ENCODE data around the gene RPL7L1. TPM values are rescaled to one million over a fixed set of nuclear protein-coding genes. Genes with fewer than 3 reads are reported as not detected.
"Not testable (repeated sequence)": the region's sequence is repeated elsewhere in the genome, so short reads cannot be mapped to it uniquely, and the experiment has no call there.

RPL7L1 gene
- total and polyA plus RNA-seq, 2 of the 13 experiments (the other 11 are each of a cell fraction or from before 2014, with no cell fraction given): 51.6 to 179 TPM

GRCh38 chr6:42902429-42903263, 23.2 kb downstream of the RPL7L1 start (continued):
- not testable (repeated sequence) for TF ChIP-seq SOX13 (IDR thresholded peaks at IDR 0.05)
- peak in 1 of 2 experiments; percentile 63; a peak in 2 of 4 replicates for TF ChIP-seq SOX13 (CRISPR knock-in tag; conservative IDR thresholded peaks at IDR 0.05 in 1 of 2, IDR thresholded peaks at IDR 0.05 in 1 of 2)
- TF ChIP-seq DPF2 (CRISPR knock-in tag; IDR thresholded peaks at IDR 0.05; ENCODE audit: borderline replicate concordance, low read depth): 0 out of 2 replicates have a peak, but pooled peaks have one; percentile 6
- 0 out of 2 replicates have a peak, but pooled peaks have one; percentile 71 for TF ChIP-seq GLI4 (CRISPR knock-in tag; IDR thresholded peaks at IDR 0.05; ENCODE audit: borderline replicate concordance)
- peak in 1 of 2 experiments; percentile 25; a peak in 1 of 4 replicates for TF ChIP-seq POLR2A (IDR thresholded peaks at IDR 0.05; ENCODE audit: insufficient read depth in 1 of 2, low read depth in 2 of 2, low read length in 2 of 2)
- TF ChIP-seq ZNF691 (CRISPR knock-in tag; IDR thresholded peaks at IDR 0.05; ENCODE audit: borderline replicate concordance, low read depth): 0 out of 2 replicates have a peak, but pooled peaks have one; percentile 3
- TF ChIP-seq ZNF510 (CRISPR knock-in tag; IDR thresholded peaks at IDR 0.05; ENCODE audit: low read depth): 0 out of 2 replicates have a peak, but pooled peaks have one; percentile 27
- TF ChIP-seq NAIF1 (CRISPR knock-in tag; IDR thresholded peaks at IDR 0.05; ENCODE audit: borderline replicate concordance): peak; percentile 83
- peak; percentile 57; the same call in 1 of the 2 replicates for TF ChIP-seq HINFP (CRISPR knock-in tag; IDR thresholded peaks at IDR 0.05; ENCODE audit: low read depth)
- TF ChIP-seq ZNF543 (CRISPR knock-in tag; IDR thresholded peaks at IDR 0.05): peak; percentile 21
- TF ChIP-seq ESRRA (CRISPR knock-in tag; IDR thresholded peaks at IDR 0.05; ENCODE audit: low read depth): 0 out of 2 replicates have a peak, but pooled peaks have one; percentile 32
- 0 out of 2 replicates have a peak, but pooled peaks have one; percentile 22 for TF ChIP-seq JUN (CRISPR knock-in tag; IDR thresholded peaks at IDR 0.05)
- peak; percentile 37; the same call in 1 of the 2 replicates for TF ChIP-seq PHF8 (CRISPR knock-in tag; IDR thresholded peaks at IDR 0.05)
- TF ChIP-seq ZFX (CRISPR knock-in tag; IDR thresholded peaks at IDR 0.05; ENCODE audit: low read depth): peak; percentile 84
- 0 out of 2 replicates have a peak, but pooled peaks have one; percentile 32 for TF ChIP-seq ZNF232 (CRISPR knock-in tag; IDR thresholded peaks at IDR 0.05; ENCODE audit: borderline replicate concordance)
- TF ChIP-seq ZFP91 (CRISPR knock-in tag; IDR thresholded peaks at IDR 0.05; ENCODE audit: borderline replicate concordance): peak; percentile 40; the same call in 1 of the 2 replicates
- TF ChIP-seq MEIS1 (CRISPR knock-in tag; IDR thresholded peaks at IDR 0.05; ENCODE audit: borderline replicate concordance): peak; percentile 14; the same call in 1 of the 2 replicates
- TF ChIP-seq MYC (CRISPR knock-in tag; IDR thresholded peaks at IDR 0.05; ENCODE audit: borderline replicate concordance): peak; percentile 37; the same call in 1 of the 2 replicates
- peak; percentile 22; the same call in 1 of the 2 replicates for TF ChIP-seq MYPOP (CRISPR knock-in tag; IDR thresholded peaks at IDR 0.05)
